Endodermal cell (in vitro differentiated cells): ENCODE data around the gene WWC2. TPM values are rescaled to one million over a fixed set of nuclear protein-coding genes. Genes with fewer than 3 reads are reported as not detected.

Experiments used
- DNase-seq: peaks from one replicate; pipeline ENCODE4 v3.0.0-alpha.2; 2017
- H3K27ac ChIP-seq: 2 replicates; pipeline ENCODE4 v1.5.1; 2013; ENCODE audit warnings: mild to moderate bottlenecking, low read depth, low read length, moderate library complexity
- H3K27me3 ChIP-seq: 2 replicates; pipeline ENCODE4 v1.6.1; 2013; ENCODE audit warnings: mild to moderate bottlenecking, low read length, moderate library complexity; ENCODE audit not compliant: insufficient read depth, control insufficient read depth, poor library complexity, severe bottlenecking
- H3K36me3 ChIP-seq: 2 replicates; pipeline ENCODE4 v1.7.0; 2013; ENCODE audit warnings: mild to moderate bottlenecking, low read length, moderate library complexity; ENCODE audit not compliant: control insufficient read depth, insufficient read depth
- H3K4me1 ChIP-seq: one replicate; pipeline ENCODE4 v1.7.0; 2013; ENCODE audit warnings: low read length; ENCODE audit not compliant: control insufficient read depth, insufficient read depth
- H3K4me3 ChIP-seq: 2 replicates; pipeline ENCODE4 v1.5.1; 2013; ENCODE audit warnings: mild to moderate bottlenecking, low read length, moderate library complexity
- H3K9ac ChIP-seq: 2 replicates; pipeline ENCODE4 v1.6.1; 2013; ENCODE audit warnings: mild to moderate bottlenecking, low read length, moderate library complexity; ENCODE audit not compliant: poor library complexity, severe bottlenecking; ENCODE audit errors: extremely low read depth
- H3K9me3 ChIP-seq: 2 replicates; pipeline ENCODE4 v1.6.1; 2013; ENCODE audit warnings: mild to moderate bottlenecking, low read length, moderate library complexity; ENCODE audit not compliant: control insufficient read depth
- H3K27ac Mint-ChIP-seq: 2 replicates; pipeline ENCODE4 v1.8.0; 2020; ENCODE audit warnings: mixed read lengths
- H3K27me3 Mint-ChIP-seq: 2 replicates; pipeline ENCODE4 v1.8.0; 2021; ENCODE audit warnings: mild to moderate bottlenecking, mixed read lengths; ENCODE audit not compliant: insufficient read depth
- H3K36me3 Mint-ChIP-seq: 2 replicates; pipeline ENCODE4 v1.8.0; 2020; ENCODE audit warnings: low read depth, mixed read lengths
- H3K4me1 Mint-ChIP-seq: 2 replicates; pipeline ENCODE4 v1.8.0; 2020; ENCODE audit warnings: mixed read lengths
- H3K4me3 Mint-ChIP-seq: 2 replicates; pipeline ENCODE4 v1.8.0; 2020; ENCODE audit warnings: mild to moderate bottlenecking, moderate library complexity, mixed read lengths
- H3K9me3 Mint-ChIP-seq: 2 replicates; pipeline ENCODE4 v1.8.0; 2020; ENCODE audit warnings: mild to moderate bottlenecking, mixed read lengths
- CTCF ChIP-seq: fragments of 200-600 bp; sonication (generic); conservative IDR thresholded peaks from 2 replicates; pipeline ENCODE4 v1.5.0; 2021; ENCODE audit warnings: antibody characterized with exemption, mild to moderate bottlenecking
- WGBS, 2 experiments: methylation state at CpG; one replicate each; pipeline versions ENCODE4 v1.1.5 to v1.1.7; 2013; ENCODE audit warnings: missing lambda C conversion rate in 2 of 2, mixed read lengths in 1 of 2; ENCODE audit not compliant: insufficient coverage in 1 of 2, insufficient read length in 1 of 2; 5-methylcytosine and 5-hydroxymethylcytosine counted together
- total RNA-seq, 2 donors: library from RNA; stranded (reverse); fragmentation: NEBNext Ultra II Directional in 1 of 2; extraction: Animal tissue kit (Norgen Biotek cat#: 25700) in 1 of 2; gene quantifications; 2 replicates in 1 of 2; 3 replicates in 1 of 2; pipeline ENCODE4 v1.2.1, GENCODE V29; 2021

The WWC2 gene
- total RNA-seq, 2 donors from 2014 or later, result 98.2 to 108 TPM

DNA sequence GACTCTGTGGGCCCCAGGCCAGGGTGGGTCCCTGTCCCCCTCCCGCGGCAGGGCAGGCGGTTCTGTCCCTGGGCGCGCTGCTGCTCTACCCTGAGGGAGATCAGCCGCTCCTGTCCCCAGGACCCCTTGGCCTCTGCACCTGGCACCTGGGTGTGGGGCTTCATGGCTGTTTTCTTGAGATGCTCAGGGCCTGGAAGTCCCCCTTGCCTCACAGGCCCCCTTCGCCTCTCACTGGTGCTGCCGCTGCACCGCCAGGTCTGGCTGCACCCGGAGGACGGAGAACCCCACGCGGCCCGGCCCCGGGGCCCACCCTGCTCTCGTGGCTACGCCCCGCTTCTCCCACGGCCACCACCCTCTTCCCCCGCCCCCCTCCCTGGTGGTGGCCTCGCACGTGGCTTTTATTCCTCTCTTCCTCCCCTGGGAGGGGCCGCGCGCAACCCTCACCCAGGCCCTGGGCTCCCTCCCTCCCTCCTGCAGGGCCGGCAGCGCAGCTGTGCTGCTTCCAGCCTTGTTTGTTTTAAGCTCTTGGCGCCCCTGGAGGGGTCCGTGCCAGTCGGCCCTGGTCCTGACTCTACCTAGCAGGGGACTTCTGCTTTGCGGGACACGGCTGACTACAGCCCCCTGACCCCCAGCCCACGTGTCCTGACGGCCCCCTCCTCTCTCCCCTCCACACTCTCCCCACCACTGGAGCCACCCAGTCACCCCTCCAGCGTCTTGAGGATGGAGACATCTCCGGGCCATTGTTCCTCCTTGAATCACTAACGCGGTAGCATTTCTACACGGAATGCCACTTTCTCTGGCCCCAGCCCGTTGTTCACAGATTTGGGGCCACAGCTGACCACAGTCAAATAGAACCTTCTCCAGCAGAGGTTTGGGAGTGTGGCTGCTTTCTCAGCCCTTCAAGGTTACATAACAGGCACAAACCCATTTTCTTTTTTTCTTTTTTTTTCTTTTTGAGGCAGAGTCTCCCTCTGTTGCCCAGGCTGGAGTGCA, 243.8 kb downstream of the WWC2 start:
- Histone ChIP-seq H3K9ac (no peak overlapping the region), H3K27ac (no peak overlapping the region), H3K9me3 (no peaks in the 10 kb centered on the region), H3K27me3 (no peaks in the 10 kb centered on the region), H3K36me3 (no peaks in the 10 kb centered on the region), H3K4me3 (no peak overlapping the region), H3K4me1 (peaks cover 4% of the 10 kb centered on the region)
- 95 to 97% methylated on average over 20 to 40 of the region's 40 CpGs for WGBS, 2 experiments
- H3K4me1 Mint-ChIP-seq, result peaks cover 6% of the 10 kb centered on the region
- no peak for DNase-seq
- TF ChIP-seq CTCF, result no peak
- H3K4me3 Mint-ChIP-seq, result no peak overlapping the region
- H3K36me3 Mint-ChIP-seq, result no peaks in the 10 kb centered on the region
- no peaks in the 10 kb centered on the region for H3K9me3 Mint-ChIP-seq
- H3K27me3 Mint-ChIP-seq, result peaks cover 2% of the 10 kb centered on the region
- no peak overlapping the region for H3K27ac Mint-ChIP-seq

DNA sequence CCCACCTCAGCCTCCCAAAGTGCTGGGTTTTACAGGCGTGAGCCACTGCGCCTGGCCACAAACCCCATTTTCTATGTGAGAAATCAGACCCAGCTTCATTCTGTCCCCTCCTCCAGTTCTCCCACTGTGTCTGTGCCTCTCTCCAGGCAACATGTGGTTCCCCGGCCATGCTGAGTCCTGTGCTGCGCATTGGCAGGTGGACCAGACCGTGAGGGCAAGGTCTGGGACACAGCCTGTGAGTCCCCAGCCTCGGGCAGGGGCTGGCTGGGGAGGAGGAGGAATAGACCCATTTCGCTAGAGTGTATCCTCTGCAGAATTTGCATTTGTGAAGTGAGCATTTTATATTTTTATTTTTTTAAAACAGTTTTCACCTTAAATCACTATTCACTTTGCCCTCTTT, 244.7 kb downstream of the WWC2 start:
- Histone ChIP-seq H3K4me3 (no peak overlapping the region), H3K9me3 (no peaks in the 10 kb centered on the region), H3K27me3 (no peaks in the 10 kb centered on the region), H3K4me1 (peaks cover 4% of the 10 kb centered on the region), H3K36me3 (no peaks in the 10 kb centered on the region), H3K9ac (no peak overlapping the region), H3K27ac (no peak overlapping the region)
- H3K4me1 Mint-ChIP-seq, result peaks cover 6% of the 10 kb centered on the region
- peaks cover 2% of the 10 kb centered on the region for H3K27me3 Mint-ChIP-seq
- no peaks in the 10 kb centered on the region for H3K9me3 Mint-ChIP-seq
- DNase-seq, result no peak
- H3K27ac Mint-ChIP-seq, result no peak overlapping the region
- no peak overlapping the region for H3K4me3 Mint-ChIP-seq
- H3K36me3 Mint-ChIP-seq, result no peaks in the 10 kb centered on the region
- 90 to 98% methylated on average over 4 to 6 of the region's 7 CpGs for WGBS, 2 experiments
- TF ChIP-seq CTCF, result no peak

GRCh38 chr4:183344523-183345255, 245.6 kb downstream of the WWC2 start:
- Mint-ChIP-seq H3K27me3 (peaks cover 2% of the 10 kb centered on the region), H3K4me1 (peaks cover 6% of the 10 kb centered on the region), H3K9me3 (no peaks in the 10 kb centered on the region), H3K27ac (no peak overlapping the region), H3K4me3 (no peak overlapping the region), H3K36me3 (no peaks in the 10 kb centered on the region)
- DNase-seq, result no peak
- Histone ChIP-seq H3K4me1 (peaks cover 4% of the 10 kb centered on the region), H3K36me3 (no peaks in the 10 kb centered on the region), H3K27ac (no peak overlapping the region), H3K27me3 (no peaks in the 10 kb centered on the region), H3K4me3 (no peak overlapping the region), H3K9ac (peak overlapping the region; percentile 21), H3K9me3 (no peaks in the 10 kb centered on the region)
- no peak for TF ChIP-seq CTCF
- 81 to 88% methylated on average over 14 to 15 of the region's 15 CpGs for WGBS, 2 experiments
